GM21786 (cell line): ENCODE results near the gene BAZ2B.
"Not testable (repeated sequence)": the region's sequence is repeated elsewhere in the genome, so short reads cannot be mapped to it uniquely, and the experiment has no call there.

Experiments used
- ATAC-seq: cut with Tn5 transposase; IDR thresholded peaks from one replicate; pipeline ENCODE4 v1.9.1; 2021; ENCODE audit not compliant: unreplicated experiment

BAZ2B gene

GRCh38 chr2:159432610-159433009 lies 183.7 kb downstream of the BAZ2B start:
- ATAC-seq, result no peak

- no peak for ATAC-seq
These were observed 189.3 kb downstream of the BAZ2B start for GRCh38 chr2:159427048-159427447.

- no peak for ATAC-seq
These were observed 196.9 kb downstream of the BAZ2B start for GRCh38 chr2:159419403-159419802.

GRCh38 chr2:159411460-159411859 lies 204.9 kb downstream of the BAZ2B start:
- no peak for ATAC-seq

- peak; percentile 47 for ATAC-seq
These were observed 206.1 kb downstream of the BAZ2B start for GRCh38 chr2:159410276-159410675.

GRCh38 chr2:159409116-159409800 lies 207.1 kb downstream of the BAZ2B start:
- ATAC-seq, result peak; percentile 39

GRCh38 chr2:159402790-159403189 lies 213.6 kb downstream of the BAZ2B start:
- no peak for ATAC-seq

- not testable (repeated sequence) for ATAC-seq
These were observed 214.2 kb downstream of the BAZ2B start for GRCh38 chr2:159402160-159402559.

- ATAC-seq, result no peak
These were observed 216.5 kb downstream of the BAZ2B start for GRCh38 chr2:159399716-159400415.

GRCh38 chr2:159396799-159397198 lies 219.5 kb downstream of the BAZ2B start:
- no peak for ATAC-seq

GRCh38 chr2:159382447-159383028 lies 233.8 kb downstream of the BAZ2B start:
- ATAC-seq, result no peak

- peak; percentile 70 for ATAC-seq
These were observed 234.8 kb downstream of the BAZ2B start for GRCh38 chr2:159381574-159381973.

- ATAC-seq, result no peak
These were observed 235.6 kb downstream of the BAZ2B start for GRCh38 chr2:159380685-159381239.

GRCh38 chr2:159379181-159379580 lies 237.2 kb downstream of the BAZ2B start:
- no peak for ATAC-seq

- ATAC-seq, result no peak
These were observed 241.1 kb downstream of the BAZ2B start for GRCh38 chr2:159375241-159375640.

GRCh38 chr2:159371506-159371905 lies 244.8 kb downstream of the BAZ2B start:
- ATAC-seq, result no peak

- no peak for ATAC-seq
These were observed 249.8 kb downstream of the BAZ2B start for GRCh38 chr2:159366538-159366937.

GRCh38 chr2:159362816-159363251 lies 253.5 kb downstream of the BAZ2B start:
- no peak for ATAC-seq

- no peak for ATAC-seq
These were observed 254.3 kb downstream of the BAZ2B start for GRCh38 chr2:159362094-159362493.

GRCh38 chr2:159361603-159362002 lies 254.7 kb downstream of the BAZ2B start:
- not testable (repeated sequence) for ATAC-seq

GRCh38 chr2:159356053-159356554 lies 260.2 kb downstream of the BAZ2B start:
- ATAC-seq, result no peak

- ATAC-seq, result no peak
These were observed 264.4 kb downstream of the BAZ2B start for GRCh38 chr2:159351977-159352376.
